ENCODE results near the gene TOP3B. TPM values are rescaled to one million over a fixed set of nuclear protein-coding genes. Genes with fewer than 3 reads are reported as not detected.
"Not testable (repeated sequence)": the region's sequence is repeated elsewhere in the genome, so short reads cannot be mapped to it uniquely, and the experiment has no call there.

TOP3B gene
- total RNA-seq, 1 experiment from 2014 or later, result 24.9 TPM

- no peak for DNase-seq (ENCODE audit: low read depth, low spot score)
- in situ Hi-C loops (cut with HindIII; ENCODE audit: low pct_unique_long_range_greater_than_20kb, low sequenced_read_pairs), result no loop called here
These were observed 59.4 kb downstream of the TOP3B start for GRCh38 chr22:21923163-21923561.

DNA sequence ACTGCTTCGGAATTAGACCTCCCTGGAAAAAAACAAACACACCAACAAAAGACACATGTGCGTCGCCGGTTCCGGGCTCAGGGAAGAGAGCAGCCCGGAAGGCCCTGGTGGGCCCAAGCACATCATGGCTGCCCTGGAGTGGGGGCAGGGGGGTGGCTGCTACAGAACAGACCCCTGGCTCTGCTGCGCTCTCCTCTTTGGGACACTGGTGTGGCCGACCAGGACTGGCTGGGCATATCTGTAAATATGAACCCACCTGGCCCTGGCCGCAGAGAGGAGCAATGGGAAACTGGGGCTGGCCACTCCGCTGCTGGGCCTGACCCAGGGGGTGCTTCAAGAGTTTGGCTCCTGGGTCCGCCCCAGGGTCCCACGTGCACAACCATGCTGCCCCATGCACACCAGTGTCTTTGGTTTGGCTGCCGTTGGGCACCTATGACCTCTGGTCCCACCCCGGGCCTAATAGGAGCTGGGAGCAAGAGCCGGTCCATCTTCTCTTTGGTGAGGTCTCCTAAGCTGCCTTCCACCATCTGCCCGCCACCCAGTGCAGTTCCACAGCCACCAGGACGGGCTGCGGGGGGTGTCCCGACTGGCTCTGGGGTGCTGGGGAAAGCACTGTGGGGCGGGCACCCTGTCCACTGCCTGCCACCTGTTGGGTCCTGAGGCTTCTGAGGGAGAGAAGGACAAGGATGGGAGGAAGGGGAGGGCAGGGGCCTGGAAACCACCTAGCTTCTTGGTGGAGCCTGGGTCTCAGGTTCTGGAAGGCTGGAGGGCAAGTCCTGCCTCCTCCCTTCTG is 60.0 kb downstream of the TOP3B start:
- in situ Hi-C loops (cut with HindIII; ENCODE audit: low pct_unique_long_range_greater_than_20kb, low sequenced_read_pairs), result no loop called here
- DNase-seq (ENCODE audit: low read depth, low spot score), result no peak

DNA sequence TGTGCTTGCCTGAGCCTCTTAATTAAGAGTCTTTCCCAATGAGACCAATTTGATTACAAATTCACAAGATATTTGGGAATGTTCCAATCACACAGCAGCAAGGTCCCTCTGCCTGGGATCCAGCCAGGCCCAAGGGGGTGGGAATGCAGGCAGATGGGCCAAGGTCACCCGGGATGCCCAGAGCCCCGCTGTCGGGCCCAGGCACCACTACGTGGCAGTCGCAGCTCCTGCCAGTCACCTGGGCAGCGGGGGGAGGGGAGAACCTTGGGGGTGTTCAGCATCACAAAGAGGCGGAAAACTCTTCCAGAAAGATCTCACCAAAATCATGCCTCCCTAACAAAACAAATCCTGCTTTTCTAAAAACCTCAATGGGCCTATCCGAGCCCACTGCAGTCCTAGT is 60.9 kb downstream of the TOP3B start:
- no peak for DNase-seq (ENCODE audit: low read depth, low spot score)
- in situ Hi-C loops (cut with HindIII; ENCODE audit: low pct_unique_long_range_greater_than_20kb, low sequenced_read_pairs), result no loop called here

GRCh38 chr22:21921184-21921721 is 61.3 kb downstream of the TOP3B start:
- DNase-seq (ENCODE audit: low read depth, low spot score), result no peak
- in situ Hi-C loops (cut with HindIII; ENCODE audit: low pct_unique_long_range_greater_than_20kb, low sequenced_read_pairs), result no loop called here

- in situ Hi-C loops (cut with HindIII; ENCODE audit: low pct_unique_long_range_greater_than_20kb, low sequenced_read_pairs), result no loop called here
- DNase-seq (ENCODE audit: low read depth, low spot score), result no peak
These were observed 62.0 kb downstream of the TOP3B start for GRCh38 chr22:21920341-21921183.

DNA sequence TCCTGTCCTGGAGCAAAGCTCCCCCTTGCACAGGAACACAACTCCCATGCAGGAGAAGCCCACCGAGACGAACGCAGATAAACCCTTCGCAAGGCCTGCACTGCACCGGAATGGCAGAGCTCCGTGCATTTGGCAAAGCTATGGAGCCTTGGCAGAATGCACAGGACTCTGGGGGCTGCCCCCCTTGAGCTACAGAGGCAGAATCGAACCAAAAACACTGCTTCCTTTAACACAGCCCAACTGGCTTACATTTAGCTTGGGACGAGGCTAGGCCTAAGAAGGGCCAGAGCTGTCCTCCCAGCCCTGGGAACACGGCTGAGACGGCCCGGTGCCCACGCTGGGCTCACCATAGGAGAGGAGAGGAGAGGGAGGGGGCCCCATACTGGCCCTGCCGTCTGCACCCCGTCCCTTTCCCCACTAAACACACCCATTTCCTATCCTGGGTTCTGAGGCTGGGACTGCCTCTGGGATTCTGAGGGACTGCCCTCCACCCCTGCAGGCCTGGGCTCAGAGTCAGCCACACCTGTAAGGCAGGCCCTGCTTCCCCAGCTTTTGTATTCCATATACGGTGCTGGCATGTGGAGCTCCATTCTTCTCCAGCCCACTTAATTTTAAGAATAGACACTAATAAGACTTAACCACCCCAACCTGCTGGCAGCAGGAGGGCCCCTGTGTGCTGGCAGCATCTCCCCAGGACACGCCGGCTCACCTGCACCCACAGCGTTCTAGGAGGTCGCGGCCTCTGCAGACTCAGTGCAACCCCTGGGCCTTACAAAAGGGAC is 62.9 kb downstream of the TOP3B start:
- no peak for DNase-seq (ENCODE audit: low read depth, low spot score)

DNA sequence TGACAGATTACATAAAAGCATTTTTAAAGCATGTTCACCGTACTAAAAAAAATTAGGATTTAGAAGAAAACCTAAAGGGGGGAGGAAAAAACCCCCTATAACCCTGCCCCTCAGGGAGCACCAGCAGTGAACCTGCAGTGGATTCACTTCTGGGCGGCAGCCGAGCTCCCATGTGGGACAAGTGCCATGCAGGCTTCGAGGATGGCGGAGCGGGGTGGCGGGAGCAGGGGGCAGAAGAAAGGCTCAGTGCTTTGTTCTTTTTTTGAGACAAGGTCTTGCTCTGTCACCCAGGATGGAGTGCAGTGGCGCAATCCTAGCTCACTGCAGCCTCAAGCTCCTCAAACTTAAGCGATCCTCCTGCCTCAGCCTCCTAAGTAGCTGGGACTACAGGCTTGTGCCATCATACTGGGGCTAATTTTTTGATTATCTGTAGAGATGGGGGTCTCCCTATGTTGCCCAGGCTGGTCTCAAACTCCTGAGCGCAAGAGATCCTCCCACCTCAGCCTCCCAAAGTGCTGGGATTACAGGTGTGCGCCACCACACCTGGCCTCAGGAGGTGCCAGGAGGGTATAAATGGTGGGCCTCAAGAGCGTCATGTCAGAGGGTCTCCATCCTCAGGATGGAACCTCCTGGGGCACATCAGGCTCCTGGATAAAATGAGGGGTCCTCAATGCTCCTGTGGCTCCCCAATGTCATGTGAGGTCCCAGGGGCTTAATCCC is 64.0 kb downstream of the TOP3B start:
- DNase-seq (ENCODE audit: low read depth, low spot score), result no peak
- in situ Hi-C loops (cut with HindIII; ENCODE audit: low pct_unique_long_range_greater_than_20kb, low sequenced_read_pairs), result no loop called here

More for the DNA sequence above, 62.9 kb downstream of the TOP3B start:
- in situ Hi-C loops (cut with HindIII; ENCODE audit: low pct_unique_long_range_greater_than_20kb, low sequenced_read_pairs), result no loop called here

DNA sequence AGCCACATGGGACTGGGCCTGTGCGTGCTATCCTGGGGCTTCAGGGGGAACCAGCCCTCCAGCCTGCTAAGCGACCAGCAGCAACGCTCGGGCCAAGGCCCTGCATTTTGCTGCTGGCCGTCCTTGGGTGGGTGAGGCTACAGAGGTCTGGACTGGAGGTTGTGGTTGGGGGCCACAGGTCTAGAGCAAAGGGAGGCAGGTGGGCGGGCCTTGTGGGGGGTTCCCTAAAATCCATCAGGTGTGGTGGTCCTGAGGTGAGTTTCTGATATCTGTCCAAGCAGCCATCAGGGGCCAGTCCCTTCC is 64.7 kb downstream of the TOP3B start:
- in situ Hi-C loops (cut with HindIII; ENCODE audit: low pct_unique_long_range_greater_than_20kb, low sequenced_read_pairs), result no loop called here

GRCh38 chr22:21917181-21917958 is 65.2 kb downstream of the TOP3B start:
- in situ Hi-C loops (cut with HindIII; ENCODE audit: low pct_unique_long_range_greater_than_20kb, low sequenced_read_pairs), result no loop called here
- DNase-seq (ENCODE audit: low read depth, low spot score), result no peak

More for the DNA sequence above, 64.7 kb downstream of the TOP3B start:
- DNase-seq (ENCODE audit: low read depth, low spot score), result no peak

DNA sequence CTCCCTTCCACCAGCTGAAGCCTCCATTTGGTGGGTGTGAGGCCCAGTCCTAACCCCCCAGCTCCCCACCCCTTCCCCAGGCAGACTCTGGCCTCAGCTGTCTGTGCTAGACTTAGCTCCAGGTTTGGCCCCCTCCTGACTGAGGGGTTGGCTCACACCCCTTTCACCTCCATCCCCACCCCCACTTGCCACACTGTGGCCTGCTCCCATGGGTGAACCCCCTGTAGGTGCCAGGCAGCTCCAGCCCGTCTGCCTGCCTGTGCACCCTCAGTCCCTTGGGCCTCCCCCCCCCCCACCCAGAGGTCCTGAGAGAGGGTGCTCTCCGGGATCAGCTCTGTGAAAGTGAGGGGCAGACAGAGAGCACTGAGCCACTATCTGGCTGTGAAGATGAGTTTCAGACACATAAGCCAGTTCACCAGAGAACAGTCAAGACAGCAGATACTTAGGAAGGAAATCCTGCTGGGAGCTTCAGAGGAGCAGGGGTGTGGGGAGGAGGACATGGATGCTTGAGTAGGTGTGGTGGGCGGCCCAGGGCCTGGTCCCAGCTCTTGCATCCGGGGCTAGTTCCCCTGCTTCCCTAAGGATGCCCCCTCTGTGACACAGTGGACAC is 66.2 kb downstream of the TOP3B start:
- in situ Hi-C loops (cut with HindIII; ENCODE audit: low pct_unique_long_range_greater_than_20kb, low sequenced_read_pairs), result no loop called here
- DNase-seq (ENCODE audit: low read depth, low spot score), result no peak

- in situ Hi-C loops (cut with HindIII; ENCODE audit: low pct_unique_long_range_greater_than_20kb, low sequenced_read_pairs), result no loop called here
- DNase-seq (ENCODE audit: low read depth, low spot score), result no peak
These were observed 66.8 kb downstream of the TOP3B start for GRCh38 chr22:21915624-21916308.

DNA sequence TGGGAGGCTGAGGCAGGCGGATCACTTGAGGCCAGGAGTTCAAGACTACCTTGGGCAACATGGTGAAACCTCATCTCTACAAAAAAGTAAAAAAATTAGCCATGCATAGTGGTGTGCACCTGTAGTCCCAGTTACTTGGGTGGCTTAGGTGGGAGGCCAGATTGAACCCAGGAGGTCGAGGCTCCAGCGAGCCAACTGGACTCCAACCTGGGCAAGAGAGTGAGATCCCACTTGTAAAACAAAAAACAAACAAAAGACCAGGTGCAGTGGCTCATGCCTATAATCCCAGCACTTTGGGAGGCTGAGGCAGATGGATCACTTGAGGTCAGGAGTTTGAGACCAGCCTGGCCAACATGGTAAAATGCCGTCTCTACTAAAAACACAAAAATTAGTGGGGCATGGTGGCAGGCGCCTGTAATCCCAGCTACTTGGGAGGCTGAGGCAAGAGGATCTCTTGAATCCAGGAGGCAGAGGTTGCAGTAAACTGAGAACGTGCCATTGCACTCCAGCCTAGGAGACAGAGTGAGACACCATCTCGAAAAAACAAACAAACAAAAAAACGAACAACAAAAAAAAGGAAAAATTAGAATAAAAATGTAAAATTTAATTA is 68.4 kb downstream of the TOP3B start:
- DNase-seq (ENCODE audit: low read depth, low spot score); in situ Hi-C loops (cut with HindIII; ENCODE audit: low pct_unique_long_range_greater_than_20kb, low sequenced_read_pairs): not testable (repeated sequence)

- DNase-seq (ENCODE audit: low read depth, low spot score); in situ Hi-C loops (cut with HindIII; ENCODE audit: low pct_unique_long_range_greater_than_20kb, low sequenced_read_pairs): not testable (repeated sequence)
These were observed 72.2 kb downstream of the TOP3B start for GRCh38 chr22:21910367-21910766.

- DNase-seq (ENCODE audit: low read depth, low spot score), result no peak
- in situ Hi-C loops (cut with HindIII; ENCODE audit: low pct_unique_long_range_greater_than_20kb, low sequenced_read_pairs), result no loop called here
These were observed 72.7 kb downstream of the TOP3B start for GRCh38 chr22:21909871-21910270.
